ENCODE data around the gene PRLR. TPM values are rescaled to one million over a fixed set of nuclear protein-coding genes. Genes with fewer than 3 reads are reported as not detected.

The PRLR gene
- total and polyA plus RNA-seq, 2 of the 8 experiments (the other 6 are each of a cell fraction or from before 2014, with no cell fraction given): 0.53 to 2.5 TPM

GRCh38 chr5:35269006-35269405, 38.7 kb upstream of the PRLR start (continued):
- TF ChIP-seq CHD7 (IDR thresholded peaks at IDR 0.05; ENCODE audit: insufficient replicate concordance, low read length) (no peak), SP4 (IDR thresholded peaks at IDR 0.05; ENCODE audit: low read length) (no peak), SIX5 (IDR thresholded peaks at IDR 0.05; ENCODE audit: low read depth, low read length) (no peak)
